HepG2 (cell line): ENCODE data around the gene SPAG9. TPM values are rescaled to one million over a fixed set of nuclear protein-coding genes. Genes with fewer than 3 reads are reported as not detected.

Experiments used
- ATRX ChIP-seq: sonication (generic); formaldehyde crosslinking; IDR thresholded peaks from 2 replicates; pipeline ENCODE4 v1.4.0; 2020; ENCODE audit warnings: missing genetic modification reagents, borderline replicate concordance
- DR1 ChIP-seq: sonication (generic); formaldehyde crosslinking; IDR thresholded peaks from 2 replicates; pipeline ENCODE4 v1.8.0; 2021; ENCODE audit warnings: mild to moderate bottlenecking, missing genetic modification reagents, inconsistent platforms
- FOSL2 ChIP-seq: sonication (generic); formaldehyde crosslinking; IDR thresholded peaks from 2 replicates; pipeline ENCODE4 v1.4.0; 2020; ENCODE audit warnings: missing genetic modification reagents
- HDAC2 ChIP-seq: sonication (generic); formaldehyde crosslinking; IDR thresholded peaks from 2 replicates; pipeline ENCODE4 v1.4.0; 2020; ENCODE audit warnings: missing genetic modification reagents
- KLF15 ChIP-seq: sonication (generic); formaldehyde crosslinking; IDR thresholded peaks from 2 replicates; pipeline ENCODE4 v1.8.1; 2023; ENCODE audit warnings: borderline replicate concordance, mild to moderate bottlenecking, inconsistent platforms, missing genetic modification reagents, mixed read lengths
- KLF6 ChIP-seq: IDR thresholded peaks from 2 replicates; pipeline ENCODE4 v1.8.0; 2016; ENCODE audit warnings: missing biosample characterization, missing genetic modification reagents
- MAF1 ChIP-seq: sonication (generic); formaldehyde crosslinking; IDR thresholded peaks from 2 replicates; pipeline ENCODE4 v1.5.0; 2020; ENCODE audit warnings: missing genetic modification reagents, borderline replicate concordance
- MTF1 ChIP-seq: sonication (generic); formaldehyde crosslinking; IDR thresholded peaks from 2 replicates; pipeline ENCODE4 v1.5.0; 2020; ENCODE audit warnings: missing genetic modification reagents
- NONO ChIP-seq, 2 experiments: fragments of 450-650 bp in 1 of 2; sonication (generic) in 1 of 2; formaldehyde crosslinking in 1 of 2; IDR thresholded peaks in 1 of 2; conservative IDR thresholded peaks in 1 of 2; 2 replicates each; pipeline versions ENCODE4 v1.6.1 to v1.8.0; 2017 to 2022; ENCODE audit warnings: mild to moderate bottlenecking in 1 of 2, missing genetic modification reagents in 1 of 2, moderate library complexity in 1 of 2
- NR1H2 ChIP-seq: sonication (generic); formaldehyde crosslinking; IDR thresholded peaks from 2 replicates; pipeline ENCODE4 v1.8.1; 2022; ENCODE audit warnings: low read depth, missing genetic modification reagents, borderline replicate concordance
- RFX5 ChIP-seq: IDR thresholded peaks from 2 replicates; pipeline ENCODE4 v1.6.1; 2011; ENCODE audit warnings: low read depth, low read length, improper control_type of control experiment
- SMAD9 ChIP-seq: sonication (generic); formaldehyde crosslinking; IDR thresholded peaks from 2 replicates; pipeline ENCODE4 v1.5.1; 2020; ENCODE audit warnings: mild to moderate bottlenecking, missing genetic modification reagents
- SRSF1 ChIP-seq: fragments of 200-400 bp; formaldehyde crosslinking; optimal IDR thresholded peaks from 2 replicates; pipeline ENCODE3; 2017; ENCODE audit warnings: mild to moderate bottlenecking, low read depth, low read length, moderate library complexity
- ZNF263 ChIP-seq: sonication (generic); formaldehyde crosslinking; IDR thresholded peaks from 2 replicates; pipeline ENCODE4 v1.4.0; 2020; ENCODE audit warnings: missing genetic modification reagents
- ZNF326 ChIP-seq: sonication (generic); formaldehyde crosslinking; IDR thresholded peaks from 2 replicates; pipeline ENCODE4 v1.4.0; 2020; ENCODE audit warnings: missing genetic modification reagents, borderline replicate concordance
- ZNF367 ChIP-seq: sonication (generic); formaldehyde crosslinking; IDR thresholded peaks from 2 replicates; pipeline ENCODE4 v1.4.0; 2020; ENCODE audit warnings: missing genetic modification reagents, borderline replicate concordance
- ZNF430 ChIP-seq: sonication (generic); formaldehyde crosslinking; IDR thresholded peaks from 2 replicates; pipeline ENCODE4 v1.9.0; 2021; ENCODE audit warnings: mild to moderate bottlenecking, missing genetic modification reagents
- ZNF460 ChIP-seq: sonication (generic); formaldehyde crosslinking; IDR thresholded peaks from 2 replicates; pipeline ENCODE4 v1.5.1; 2020; ENCODE audit warnings: missing genetic modification reagents, mild to moderate bottlenecking, borderline replicate concordance
- ZNF543 ChIP-seq: sonication (generic); formaldehyde crosslinking; IDR thresholded peaks from 2 replicates; pipeline ENCODE4 v1.4.0; 2020; ENCODE audit warnings: mild to moderate bottlenecking, missing genetic modification reagents
- ZNF567 ChIP-seq: sonication (generic); formaldehyde crosslinking; IDR thresholded peaks from 2 replicates; pipeline ENCODE4 v1.8.1; 2023; ENCODE audit warnings: mild to moderate bottlenecking, missing genetic modification reagents, borderline replicate concordance
- ZNF569 ChIP-seq: sonication (generic); formaldehyde crosslinking; IDR thresholded peaks from 2 replicates; pipeline ENCODE4 v1.5.0; 2020; ENCODE audit warnings: mild to moderate bottlenecking, missing genetic modification reagents, moderate library complexity, borderline replicate concordance
- ZNF574 ChIP-seq: sonication (generic); formaldehyde crosslinking; IDR thresholded peaks from 2 replicates; pipeline ENCODE4 v1.4.0; 2020; ENCODE audit warnings: missing genetic modification reagents
- ZNF577 ChIP-seq: sonication (generic); formaldehyde crosslinking; IDR thresholded peaks from 2 replicates; pipeline ENCODE4 v1.4.0; 2020; ENCODE audit warnings: mild to moderate bottlenecking, low read depth, missing genetic modification reagents, borderline replicate concordance
- ZNF7 ChIP-seq: IDR thresholded peaks from 2 replicates; pipeline ENCODE4 v1.6.1; 2016; ENCODE audit warnings: missing biosample characterization, missing genetic modification reagents
- ZNF83 ChIP-seq: sonication (generic); formaldehyde crosslinking; IDR thresholded peaks from 2 replicates; pipeline ENCODE4 v1.4.0; 2020; ENCODE audit warnings: missing genetic modification reagents, mild to moderate bottlenecking, borderline replicate concordance
- ZNF891 ChIP-seq: sonication (generic); formaldehyde crosslinking; IDR thresholded peaks from 2 replicates; pipeline ENCODE4 v1.5.0; 2020; ENCODE audit warnings: mild to moderate bottlenecking, missing genetic modification reagents
- polyA plus RNA-seq, 8 experiments: library from polyadenylated mRNA; depleted of rRNA in 3 of 8; stranded (reverse) in 7 of 8; unstranded in 1 of 8; fragments of >200 nt; fragmentation: Illumina TruSeq in 4 of 8; extraction: Trizol in 4 of 8; gene quantifications; 2 replicates each; pipeline versions ENCODE4 v1.2.1 to v1.2.3, GENCODE V29; 2011 to 2016; ENCODE audit warnings: low read depth in 4 of 8, missing spikeins in 1 of 8, mixed read lengths in 1 of 8; ENCODE audit not compliant: insufficient read depth in 1 of 8
- total RNA-seq, 5 experiments: library from RNA; depleted of rRNA; stranded (reverse); fragments of >200 nt; fragmentation: Illumina TruSeq; extraction: Trizol; gene quantifications; 2 replicates each; pipeline ENCODE4 v1.2.3, GENCODE V29; 2016; ENCODE audit warnings: low read depth in 1 of 5
- TF ChIP-seq, protein P1 (sequence below): sonication (generic); formaldehyde crosslinking; IDR thresholded peaks from 2 replicates; pipeline ENCODE4 v1.5.0; 2020; ENCODE audit warnings: mild to moderate bottlenecking, missing genetic modification reagents

The SPAG9 gene
- total and polyA plus RNA-seq, 2 of the 13 experiments (the other 11 are each of a cell fraction or from before 2014, with no cell fraction given): 43.2 to 78.6 TPM

GRCh38 chr17:50944054-50944901, 176.4 kb downstream of the SPAG9 start (continued):
- TF ChIP-seq ZNF574 (peak; percentile 81), ATRX (CRISPR knock-in tag) (no peak), ZNF263 (CRISPR knock-in tag) (peak; percentile 89), MAF1 (peak; percentile 85; the same call in 1 of the 2 replicates), NONO (IDR thresholded peaks at IDR 0.05) (no peak), NONO (CRISPR knock-in tag; conservative IDR thresholded peaks at IDR 0.05) (peak; percentile 97), ZNF367 (no peak; the same call in 1 of the 2 replicates), ZNF460 (peak; percentile 78; the same call in 1 of the 2 replicates), ZNF543 (CRISPR knock-in tag) (peak; percentile 96), ZNF891 (no peak), RFX5 (0 out of 2 replicates have a peak, but pooled peaks have one; percentile 7), HDAC2 (CRISPR knock-in tag) (peak; percentile 96), KLF6 (CRISPR knock-in tag) (peak; percentile 94), ZNF7 (CRISPR knock-in tag) (no peak), ZNF326 (CRISPR knock-in tag) (no peak), ZNF430 (peak; percentile 80; the same call in 1 of the 2 replicates), KLF15 (CRISPR knock-in tag) (peak; percentile 91; the same call in 1 of the 2 replicates), ZNF569 (peak; percentile 47; the same call in 1 of the 2 replicates), ZNF567 (CRISPR knock-in tag) (0 out of 2 replicates have a peak, but pooled peaks have one; percentile 33), ZNF577 (no peak), ZNF83 (CRISPR knock-in tag) (peak; percentile 58; the same call in 1 of the 2 replicates), FOSL2 (CRISPR knock-in tag) (peak; percentile 83), MTF1 (CRISPR knock-in tag) (no peak), DR1 (peak; percentile 93), NR1H2 (peak; percentile 50; the same call in 1 of the 2 replicates), SRSF1 (peak; percentile 84), SMAD9 (no peak)
- TF ChIP-seq, protein P1, sequence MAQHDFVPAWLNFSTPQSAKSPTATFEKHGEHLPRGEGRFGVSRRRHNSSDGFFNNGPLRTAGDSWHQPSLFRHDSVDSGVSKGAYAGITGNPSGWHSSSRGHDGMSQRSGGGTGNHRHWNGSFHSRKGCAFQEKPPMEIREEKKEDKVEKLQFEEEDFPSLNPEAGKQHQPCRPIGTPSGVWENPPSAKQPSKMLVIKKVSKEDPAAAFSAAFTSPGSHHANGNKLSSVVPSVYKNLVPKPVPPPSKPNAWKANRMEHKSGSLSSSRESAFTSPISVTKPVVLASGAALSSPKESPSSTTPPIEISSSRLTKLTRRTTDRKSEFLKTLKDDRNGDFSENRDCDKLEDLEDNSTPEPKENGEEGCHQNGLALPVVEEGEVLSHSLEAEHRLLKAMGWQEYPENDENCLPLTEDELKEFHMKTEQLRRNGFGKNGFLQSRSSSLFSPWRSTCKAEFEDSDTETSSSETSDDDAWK: no peak
